ENCODE results near the gene PLXNA1. TPM values are rescaled to one million over a fixed set of nuclear protein-coding genes. Genes with fewer than 3 reads are reported as not detected.
A peak's percentile ranks its signal among the peaks of the same experiment; 100 is the strongest.

The PLXNA1 gene
- total RNA-seq, 4 donors from 2014 or later = 6.7 to 38.2 (median 16.9) TPM

DNA sequence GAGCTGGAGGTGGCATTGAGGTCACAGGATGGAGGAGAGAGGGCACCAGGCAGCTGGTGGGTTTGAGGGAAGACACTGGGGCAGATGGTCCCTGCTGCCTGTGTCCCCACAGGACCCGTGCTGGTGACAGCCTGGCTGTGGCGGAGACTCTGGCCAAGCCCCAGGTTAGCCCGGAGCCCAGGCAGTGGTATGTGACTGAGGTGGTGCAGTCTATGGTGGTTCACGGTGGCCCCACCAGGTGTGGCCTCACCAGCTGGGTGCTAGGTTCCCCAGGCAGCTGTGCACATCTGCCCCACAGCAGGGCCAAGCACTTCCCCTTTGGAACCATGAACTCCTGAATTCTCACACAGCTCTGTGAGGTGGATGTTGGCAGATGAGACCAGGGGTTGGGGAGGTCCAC is 15.4 kb downstream of the PLXNA1 start:
- Histone ChIP-seq H3K36me3 (no peaks in the 10 kb centered on the region), H3K9me3 (no peaks in the 10 kb centered on the region), H3K27ac (no peak overlapping the region), H3K4me1 (peaks cover 0 to 33% of the 10 kb centered on the region in 2 donors), H3K4me3 (no peak overlapping the region), H3K27me3 (no peaks in the 10 kb centered on the region)
- TF ChIP-seq POLR2A (IDR thresholded peaks at IDR 0.05) = no peak
- DNase-seq = no peak
- intact Hi-C loops (cut with DNase I; ENCODE audit: low total_unique reads) = no loop called here

GRCh38 chr3:126998728-126999127 is 15.8 kb downstream of the PLXNA1 start:
- Histone ChIP-seq H3K36me3 (no peaks in the 10 kb centered on the region), H3K27ac (no peak overlapping the region), H3K4me3 (no peak overlapping the region), H3K27me3 (no peaks in the 10 kb centered on the region), H3K9me3 (no peaks in the 10 kb centered on the region), H3K4me1 (peaks cover 0 to 29% of the 10 kb centered on the region in 2 donors)
- TF ChIP-seq POLR2A (IDR thresholded peaks at IDR 0.05) = no peak
- TF ChIP-seq, protein P1, sequence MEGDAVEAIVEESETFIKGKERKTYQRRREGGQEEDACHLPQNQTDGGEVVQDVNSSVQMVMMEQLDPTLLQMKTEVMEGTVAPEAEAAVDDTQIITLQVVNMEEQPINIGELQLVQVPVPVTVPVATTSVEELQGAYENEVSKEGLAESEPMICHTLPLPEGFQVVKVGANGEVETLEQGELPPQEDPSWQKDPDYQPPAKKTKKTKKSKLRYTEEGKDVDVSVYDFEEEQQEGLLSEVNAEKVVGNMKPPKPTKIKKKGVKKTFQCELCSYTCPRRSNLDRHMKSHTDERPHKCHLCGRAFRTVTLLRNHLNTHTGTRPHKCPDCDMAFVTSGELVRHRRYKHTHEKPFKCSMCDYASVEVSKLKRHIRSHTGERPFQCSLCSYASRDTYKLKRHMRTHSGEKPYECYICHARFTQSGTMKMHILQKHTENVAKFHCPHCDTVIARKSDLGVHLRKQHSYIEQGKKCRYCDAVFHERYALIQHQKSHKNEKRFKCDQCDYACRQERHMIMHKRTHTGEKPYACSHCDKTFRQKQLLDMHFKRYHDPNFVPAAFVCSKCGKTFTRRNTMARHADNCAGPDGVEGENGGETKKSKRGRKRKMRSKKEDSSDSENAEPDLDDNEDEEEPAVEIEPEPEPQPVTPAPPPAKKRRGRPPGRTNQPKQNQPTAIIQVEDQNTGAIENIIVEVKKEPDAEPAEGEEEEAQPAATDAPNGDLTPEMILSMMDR (IDR thresholded peaks at IDR 0.05) = no peak
- DNase-seq = no peak
- intact Hi-C loops (cut with DNase I; ENCODE audit: low total_unique reads) = no loop called here

DNA sequence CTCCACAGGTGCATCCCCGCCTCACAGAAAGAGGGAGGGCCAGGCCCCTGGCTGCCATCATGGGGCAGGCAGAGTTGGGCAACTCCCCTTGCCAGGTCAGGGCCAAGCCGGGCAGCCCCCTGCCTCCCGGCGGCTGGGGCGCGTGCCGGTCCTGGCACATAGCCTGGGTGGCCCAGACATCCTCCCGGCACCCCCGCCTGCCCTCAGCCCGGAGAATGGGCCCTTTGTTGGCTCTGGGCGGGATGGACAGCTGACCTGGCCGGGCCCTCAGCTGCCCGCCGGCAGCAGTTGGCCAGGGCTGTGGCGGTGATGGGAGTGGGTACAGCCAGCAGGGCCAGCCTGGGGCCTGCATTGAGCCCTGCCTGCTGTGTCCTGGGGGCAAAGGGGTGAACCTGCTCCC is 16.5 kb downstream of the PLXNA1 start:
- TF ChIP-seq, protein P1 (IDR thresholded peaks at IDR 0.05) = no peak
- TF ChIP-seq POLR2A (IDR thresholded peaks at IDR 0.05) = no peak
- no peak overlapping the region for H3K4me3 ChIP-seq

GRCh38 chr3:127000119-127000518 is 17.2 kb downstream of the PLXNA1 start:
- Histone ChIP-seq H3K27me3 (no peaks in the 10 kb centered on the region), H3K27ac (no peak overlapping the region), H3K4me1 (peaks cover 0 to 15% of the 10 kb centered on the region in 2 donors), H3K4me3 (no peak overlapping the region), H3K9me3 (no peaks in the 10 kb centered on the region), H3K36me3 (no peaks in the 10 kb centered on the region)
- no peak for TF ChIP-seq POLR2A (IDR thresholded peaks at IDR 0.05)
- TF ChIP-seq, protein P1 (IDR thresholded peaks at IDR 0.05) = no peak
- intact Hi-C loops (cut with DNase I; ENCODE audit: low total_unique reads) = no loop called here
- no peak for DNase-seq

More for the DNA sequence above, 16.5 kb downstream of the PLXNA1 start:
- Histone ChIP-seq H3K27ac (no peak overlapping the region), H3K9me3 (no peaks in the 10 kb centered on the region), H3K36me3 (no peaks in the 10 kb centered on the region), H3K4me1 (peaks cover 0 to 22% of the 10 kb centered on the region in 2 donors), H3K27me3 (no peaks in the 10 kb centered on the region)
- intact Hi-C loops (cut with DNase I; ENCODE audit: low total_unique reads) = no loop called here
- no peak for DNase-seq

GRCh38 chr3:127000761-127001160 is 17.8 kb downstream of the PLXNA1 start:
- peaks cover 0 to 13% of the 10 kb centered on the region in 2 donors for H3K4me1 ChIP-seq

More at GRCh38 chr3:127000761-127001160, 17.8 kb downstream of the PLXNA1 start:
- no peak for DNase-seq
- TF ChIP-seq POLR2A (IDR thresholded peaks at IDR 0.05) = no peak
- TF ChIP-seq, protein P1 (IDR thresholded peaks at IDR 0.05) = no peak
- intact Hi-C loops (cut with DNase I; ENCODE audit: low total_unique reads) = no loop called here
- Histone ChIP-seq H3K36me3 (no peaks in the 10 kb centered on the region), H3K27me3 (no peaks in the 10 kb centered on the region), H3K27ac (peak overlapping the region in 1 of 2 donors; percentile 66), H3K4me3 (no peak overlapping the region), H3K9me3 (no peaks in the 10 kb centered on the region)

Measured in uterus (tissue), 4 donors.